Activated naive CD8-positive, alpha-beta T cell treated with anti-CD3 and anti-CD28 coated beads for 36 hours (primary cell): ENCODE results near the gene SCAMP3. TPM values are rescaled to one million over a fixed set of nuclear protein-coding genes. Genes with fewer than 3 reads are reported as not detected.
"Not testable (repeated sequence)": the region's sequence is repeated elsewhere in the genome, so short reads cannot be mapped to it uniquely, and the experiment has no call there.

ENCODE experiments used
- DNase-seq: peaks from one replicate; pipeline ENCODE4 v3.0.0; 2021
- H3K27ac Mint-ChIP-seq: one replicate; pipeline ENCODE4 v1.8.0; 2022; ENCODE audit warnings: mild to moderate bottlenecking, moderate library complexity, mixed read lengths
- H3K27me3 Mint-ChIP-seq: one replicate; pipeline ENCODE4 v1.8.0; 2022; ENCODE audit warnings: mild to moderate bottlenecking, mixed read lengths
- H3K36me3 Mint-ChIP-seq: one replicate; pipeline ENCODE4 v1.8.0; 2021; ENCODE audit warnings: mild to moderate bottlenecking, mixed read lengths
- H3K4me1 Mint-ChIP-seq: one replicate; pipeline ENCODE4 v1.8.0; 2021; ENCODE audit warnings: mixed read lengths
- H3K4me3 Mint-ChIP-seq: one replicate; pipeline ENCODE4 v1.8.0; 2022; ENCODE audit warnings: mild to moderate bottlenecking, moderate library complexity, mixed read lengths
- H3K9me3 Mint-ChIP-seq: one replicate; pipeline ENCODE4 v1.8.0; 2022; ENCODE audit warnings: mixed read lengths
- total RNA-seq, 2 experiments: library from RNA; stranded (reverse); gene quantifications; one replicate each; pipeline ENCODE4 v1.2.3, GENCODE V29; 2021

Gene SCAMP3
- total RNA-seq, 2 experiments from 2014 or later, result 108 to 117 TPM

GRCh38 chr1:155233502-155233901, 28.7 kb downstream of the SCAMP3 start:
- H3K9me3 Mint-ChIP-seq, H3K36me3 Mint-ChIP-seq, DNase-seq, H3K27me3 Mint-ChIP-seq, H3K4me1 Mint-ChIP-seq, H3K27ac Mint-ChIP-seq, H3K4me3 Mint-ChIP-seq: not testable (repeated sequence)

DNA sequence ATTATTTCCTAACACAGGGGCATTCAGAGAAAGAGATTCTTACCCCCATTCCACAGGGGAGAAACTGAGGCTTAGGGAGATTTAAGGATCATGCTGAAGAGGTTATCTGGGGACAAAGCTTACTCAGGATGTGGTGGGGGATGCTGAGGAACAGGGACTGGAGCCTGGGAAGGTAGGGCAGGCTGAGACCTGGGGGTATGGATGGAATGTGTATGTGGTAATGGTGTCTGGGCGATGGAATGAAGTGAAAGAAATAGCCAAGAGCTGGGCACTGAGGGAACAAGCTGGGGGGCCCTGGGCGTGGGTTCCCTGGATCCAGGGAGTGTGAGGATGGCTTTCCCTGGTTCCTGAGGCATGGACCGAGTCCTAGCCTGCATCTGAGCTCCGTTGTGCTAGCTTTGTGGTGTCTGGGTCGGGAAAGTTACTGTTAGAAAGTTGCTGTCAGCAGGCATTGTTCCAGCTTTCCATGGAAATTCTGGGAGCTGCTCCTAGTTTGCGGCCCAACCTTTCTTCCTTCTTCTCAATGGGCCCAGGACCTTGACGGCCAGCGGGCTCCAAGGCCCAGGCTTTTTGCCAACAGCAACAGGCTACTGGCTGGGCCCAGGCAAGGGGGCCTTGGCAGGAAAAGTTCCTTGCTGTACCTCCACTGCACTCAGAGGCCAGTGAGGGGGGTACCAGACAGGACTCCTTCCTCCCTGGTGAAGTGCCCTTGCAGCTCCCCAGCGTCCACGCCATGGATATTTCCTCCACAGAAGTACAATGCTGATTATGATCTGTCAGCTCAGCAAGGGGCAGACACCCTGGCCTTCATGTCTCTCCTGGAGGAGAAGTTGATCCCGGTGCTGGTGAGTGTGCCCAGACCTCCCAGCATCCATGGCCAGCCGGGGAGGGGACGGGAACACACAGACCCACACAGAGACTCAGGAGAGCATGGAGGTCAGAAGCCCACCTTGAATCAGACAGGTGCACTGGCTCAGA, 29.9 kb downstream of the SCAMP3 start:
- H3K4me1 Mint-ChIP-seq, H3K27me3 Mint-ChIP-seq, DNase-seq: not testable (repeated sequence)

GRCh38 chr1:155231302-155231701, 30.9 kb downstream of the SCAMP3 start:
- H3K4me1 Mint-ChIP-seq, result peaks cover 12% of the 10 kb centered on the region
- not testable (repeated sequence) for H3K4me3 Mint-ChIP-seq, H3K36me3 Mint-ChIP-seq, H3K27me3 Mint-ChIP-seq, DNase-seq, H3K9me3 Mint-ChIP-seq, H3K27ac Mint-ChIP-seq

More for the DNA sequence above, 29.9 kb downstream of the SCAMP3 start:
- H3K36me3 Mint-ChIP-seq, H3K4me3 Mint-ChIP-seq, H3K27ac Mint-ChIP-seq, H3K9me3 Mint-ChIP-seq: not testable (repeated sequence)

DNA sequence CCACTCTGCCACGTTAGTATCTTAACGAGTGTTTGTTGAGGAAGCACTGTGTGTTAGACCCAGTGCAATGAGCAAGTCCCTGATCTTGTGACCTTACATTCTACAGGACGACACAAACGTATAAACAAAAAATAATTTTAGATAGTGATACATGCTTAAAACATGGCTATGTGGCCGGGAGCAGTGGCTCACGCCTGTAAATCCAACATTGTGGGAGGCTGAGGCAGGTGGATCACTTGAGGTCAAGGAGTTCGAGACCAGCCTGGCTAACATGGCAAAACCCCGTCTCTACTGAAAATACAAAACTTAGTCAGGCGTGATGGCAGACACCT, 34.1 kb downstream of the SCAMP3 start:
- no peaks in the 10 kb centered on the region for H3K9me3 Mint-ChIP-seq
- peaks cover 22% of the 10 kb centered on the region for H3K4me1 Mint-ChIP-seq
- H3K36me3 Mint-ChIP-seq, result peaks cover 12% of the 10 kb centered on the region
- H3K27me3 Mint-ChIP-seq, result no peaks in the 10 kb centered on the region
- peak overlapping the region; percentile 95 for H3K4me3 Mint-ChIP-seq
- DNase-seq, result no peak
- peak overlapping the region; percentile 97 for H3K27ac Mint-ChIP-seq

DNA sequence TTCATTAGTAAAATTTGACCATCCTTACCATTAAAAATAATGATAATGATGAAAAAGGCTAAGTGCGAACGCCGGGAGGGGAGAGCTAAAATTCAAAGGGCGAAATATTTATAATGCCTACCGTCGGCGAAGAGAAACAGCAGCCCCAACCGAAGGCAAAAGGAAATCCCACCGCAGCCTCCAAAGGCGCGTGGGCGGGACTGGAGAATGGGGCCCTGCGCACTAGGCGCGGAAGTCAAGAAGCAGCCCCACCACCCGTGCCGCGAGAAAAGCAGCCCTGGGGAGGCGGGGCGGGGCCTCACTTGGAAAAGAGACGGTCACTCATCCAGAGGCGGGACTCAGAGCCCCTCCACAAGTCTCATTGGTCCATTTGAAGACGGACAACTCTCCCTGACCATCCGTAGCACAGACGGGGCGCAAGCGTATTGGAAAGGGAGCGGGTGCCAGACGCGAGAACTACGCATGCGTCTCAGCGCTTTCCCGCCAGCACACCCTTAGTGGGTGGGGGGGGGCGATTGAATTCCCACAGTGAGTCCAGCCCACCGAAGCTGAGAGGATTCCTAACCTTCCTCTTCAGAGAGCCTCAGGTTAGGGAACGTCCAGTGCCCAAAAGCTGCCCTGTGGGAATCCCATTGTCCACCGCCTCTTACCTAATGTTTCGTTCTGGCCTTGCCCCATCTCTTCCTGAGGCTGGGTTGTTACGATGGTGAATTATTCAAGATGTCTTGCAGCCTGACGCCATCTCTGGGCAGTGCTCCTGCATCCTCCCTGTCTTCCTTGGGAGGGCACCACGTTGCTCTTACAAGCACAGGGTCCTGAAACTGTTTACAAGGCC, 34.7 kb downstream of the SCAMP3 start:
- no peaks in the 10 kb centered on the region for H3K9me3 Mint-ChIP-seq
- peak overlapping the region; percentile 97 for H3K27ac Mint-ChIP-seq
- peaks cover 22% of the 10 kb centered on the region for H3K4me1 Mint-ChIP-seq
- H3K4me3 Mint-ChIP-seq, result peak overlapping the region; percentile 95
- no peaks in the 10 kb centered on the region for H3K27me3 Mint-ChIP-seq
- H3K36me3 Mint-ChIP-seq, result peaks cover 12% of the 10 kb centered on the region
- peak; percentile 99 for DNase-seq

DNA sequence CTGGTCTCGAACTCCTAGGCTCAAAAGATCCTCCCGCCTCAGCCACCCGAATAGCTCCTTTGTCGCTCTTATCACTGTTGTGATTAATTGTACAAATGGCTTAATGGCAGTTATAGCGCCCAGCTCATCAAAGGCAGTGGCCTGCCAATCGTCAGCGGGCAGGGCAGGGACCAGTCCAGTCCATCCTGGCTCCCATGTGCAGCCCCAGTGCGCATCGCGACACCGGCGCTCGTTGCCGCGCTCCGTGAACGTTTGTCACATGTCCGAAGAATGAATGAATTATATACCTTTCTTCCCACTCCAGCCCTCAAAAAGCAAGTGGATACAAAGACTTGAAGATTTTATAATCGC, 35.3 kb downstream of the SCAMP3 start:
- peak overlapping the region; percentile 95 for H3K4me3 Mint-ChIP-seq
- H3K4me1 Mint-ChIP-seq, result peaks cover 22% of the 10 kb centered on the region
- H3K27me3 Mint-ChIP-seq, result no peaks in the 10 kb centered on the region
- peak overlapping the region; percentile 97 for H3K27ac Mint-ChIP-seq
- no peaks in the 10 kb centered on the region for H3K9me3 Mint-ChIP-seq
- peak; percentile 67 for DNase-seq
- H3K36me3 Mint-ChIP-seq, result peaks cover 12% of the 10 kb centered on the region

GRCh38 chr1:155226188-155226909, 35.8 kb downstream of the SCAMP3 start:
- H3K27ac Mint-ChIP-seq, result peak overlapping the region; percentile 97
- H3K4me3 Mint-ChIP-seq, result peak overlapping the region; percentile 95
- H3K9me3 Mint-ChIP-seq, result no peaks in the 10 kb centered on the region
- H3K27me3 Mint-ChIP-seq, result no peaks in the 10 kb centered on the region
- H3K36me3 Mint-ChIP-seq, result peaks cover 12% of the 10 kb centered on the region
- peaks cover 22% of the 10 kb centered on the region for H3K4me1 Mint-ChIP-seq
- DNase-seq, result peak; percentile 74

- peaks cover 19% of the 10 kb centered on the region for H3K4me1 Mint-ChIP-seq
- H3K27me3 Mint-ChIP-seq, H3K9me3 Mint-ChIP-seq, DNase-seq: not testable (repeated sequence)
- peaks cover 12% of the 10 kb centered on the region for H3K36me3 Mint-ChIP-seq
- H3K4me3 Mint-ChIP-seq, result peak overlapping the region; percentile 95
- peak overlapping the region; percentile 97 for H3K27ac Mint-ChIP-seq
Measured at GRCh38 chr1:155225404-155225759, 36.8 kb downstream of the SCAMP3 start.

DNA sequence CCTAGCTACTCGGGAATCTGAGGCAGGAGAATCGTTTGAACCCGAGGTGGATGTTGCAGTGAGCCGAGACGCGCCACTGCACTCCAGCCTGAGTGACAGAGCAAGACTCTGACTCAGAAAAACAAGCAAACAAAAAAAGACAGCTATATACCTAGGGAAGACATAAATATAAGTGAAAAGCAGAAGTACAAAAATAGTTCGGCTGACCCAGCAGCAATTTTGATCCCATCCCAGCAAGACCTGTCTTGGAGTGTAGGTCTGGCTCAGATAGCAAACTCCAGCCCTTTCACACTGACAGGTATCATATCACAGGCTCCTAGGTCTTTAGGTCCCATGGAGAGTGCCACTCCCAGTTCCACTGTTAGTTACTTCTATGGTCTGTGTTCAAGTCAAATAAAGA, 39.1 kb downstream of the SCAMP3 start:
- peaks cover 33% of the 10 kb centered on the region for H3K4me1 Mint-ChIP-seq
- H3K4me3 Mint-ChIP-seq, result no peak overlapping the region
- peaks cover 12% of the 10 kb centered on the region for H3K36me3 Mint-ChIP-seq
- H3K27ac Mint-ChIP-seq, result no peak overlapping the region
- DNase-seq, result no peak
- no peaks in the 10 kb centered on the region for H3K9me3 Mint-ChIP-seq
- no peaks in the 10 kb centered on the region for H3K27me3 Mint-ChIP-seq

- DNase-seq, H3K36me3 Mint-ChIP-seq, H3K27ac Mint-ChIP-seq, H3K27me3 Mint-ChIP-seq, H3K4me3 Mint-ChIP-seq, H3K9me3 Mint-ChIP-seq: not testable (repeated sequence)
- H3K4me1 Mint-ChIP-seq, result peaks cover 18% of the 10 kb centered on the region
Measured at GRCh38 chr1:155220211-155220965, 41.8 kb downstream of the SCAMP3 start.

DNA sequence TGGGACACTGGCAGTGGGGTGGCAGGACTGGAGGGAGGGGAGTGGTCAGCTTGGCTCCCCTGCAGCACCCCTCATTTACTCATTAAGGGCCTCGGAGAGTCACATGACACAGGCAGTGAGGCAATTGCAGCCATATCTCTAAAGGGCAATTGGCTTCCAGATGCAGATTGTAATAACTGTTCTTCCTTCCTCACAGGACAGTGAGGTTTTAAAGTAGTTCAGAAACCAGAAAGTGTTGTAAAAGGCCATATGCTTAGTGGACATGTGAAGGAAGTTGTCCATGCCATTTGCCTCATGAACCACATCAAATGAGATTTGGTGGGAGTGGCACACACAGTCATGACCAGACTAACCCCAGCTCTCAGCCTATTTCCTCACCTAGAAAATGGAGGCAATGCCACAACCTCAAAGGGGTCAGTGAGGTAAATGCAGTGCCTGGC, 42.5 kb downstream of the SCAMP3 start:
- H3K4me1 Mint-ChIP-seq, result peaks cover 17% of the 10 kb centered on the region
- H3K9me3 Mint-ChIP-seq, result no peaks in the 10 kb centered on the region
- H3K27me3 Mint-ChIP-seq, result no peaks in the 10 kb centered on the region
- peak overlapping the region; percentile 29 for H3K4me3 Mint-ChIP-seq
- DNase-seq, result no peak
- H3K36me3 Mint-ChIP-seq, result peaks cover 5% of the 10 kb centered on the region
- H3K27ac Mint-ChIP-seq, result no peak overlapping the region

GRCh38 chr1:155218854-155219591, 43.1 kb downstream of the SCAMP3 start:
- peaks cover 17% of the 10 kb centered on the region for H3K4me1 Mint-ChIP-seq
- no peaks in the 10 kb centered on the region for H3K9me3 Mint-ChIP-seq
- peaks cover 1% of the 10 kb centered on the region for H3K36me3 Mint-ChIP-seq
- H3K4me3 Mint-ChIP-seq, result peak overlapping the region; percentile 51
- no peak for DNase-seq
- H3K27me3 Mint-ChIP-seq, result no peaks in the 10 kb centered on the region
- peak overlapping the region; percentile 43 for H3K27ac Mint-ChIP-seq

GRCh38 chr1:155214702-155215101, 47.5 kb downstream of the SCAMP3 start:
- H3K4me3 Mint-ChIP-seq, DNase-seq, H3K27me3 Mint-ChIP-seq, H3K9me3 Mint-ChIP-seq, H3K36me3 Mint-ChIP-seq: not testable (repeated sequence)
- H3K27ac Mint-ChIP-seq, result peak overlapping the region; percentile 2
- peaks cover 23% of the 10 kb centered on the region for H3K4me1 Mint-ChIP-seq

DNA sequence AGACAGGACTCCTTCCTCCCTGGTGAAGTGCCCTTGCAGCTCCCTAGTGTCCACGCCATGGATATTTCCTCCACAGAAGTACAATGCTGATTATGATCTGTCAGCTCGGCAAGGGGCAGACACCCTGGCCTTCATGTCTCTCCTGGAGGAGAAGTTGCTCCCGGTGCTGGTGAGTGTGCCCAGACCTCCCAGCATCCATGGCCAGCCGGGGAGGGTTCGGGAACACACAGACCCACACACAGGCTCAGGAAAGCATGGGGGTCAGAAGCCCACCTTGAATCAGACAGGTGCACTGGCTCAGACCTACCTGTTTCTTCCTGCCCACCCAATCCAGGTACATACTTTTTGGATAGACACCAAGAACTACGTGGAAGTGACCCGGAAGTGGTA, 50.1 kb downstream of the SCAMP3 start:
- H3K9me3 Mint-ChIP-seq, H3K36me3 Mint-ChIP-seq, H3K4me3 Mint-ChIP-seq, H3K27ac Mint-ChIP-seq, H3K27me3 Mint-ChIP-seq, DNase-seq: not testable (repeated sequence)
- H3K4me1 Mint-ChIP-seq, result peaks cover 21% of the 10 kb centered on the region
